Mesenchymal stem cell (in vitro differentiated cells and primary cell): ENCODE data around the gene GIMAP7.

Experiments used
- DNase-seq: peaks from one replicate; pipeline ENCODE4 v3.0.0-alpha.2; 2013
- H2AFZ ChIP-seq: one replicate; pipeline ENCODE4 v1.6.1; 2013; ENCODE audit warnings: low read depth, mild to moderate bottlenecking, control low read depth, inconsistent platforms, low read length, moderate library complexity
- H2AK5ac ChIP-seq: 2 replicates; pipeline ENCODE4 v1.6.1; 2013; ENCODE audit warnings: low read length, moderate library complexity, mild to moderate bottlenecking, inconsistent platforms; ENCODE audit not compliant: severe bottlenecking
- H2BK120ac ChIP-seq: one replicate; pipeline ENCODE4 v1.6.1; 2013; ENCODE audit warnings: low read depth, mild to moderate bottlenecking, inconsistent platforms, low read length, moderate library complexity
- H2BK12ac ChIP-seq, 2 experiments: one replicate each; pipeline ENCODE4 v1.6.1; 2013; ENCODE audit warnings: inconsistent platforms in 2 of 2, low read length in 2 of 2, mild to moderate bottlenecking in 2 of 2, moderate library complexity in 2 of 2, control low read depth in 1 of 2
- H2BK15ac ChIP-seq: one replicate; pipeline ENCODE4 v1.6.1; 2013; ENCODE audit warnings: mild to moderate bottlenecking, low read depth, inconsistent platforms; ENCODE audit not compliant: poor library complexity, severe bottlenecking
- H2BK5ac ChIP-seq: 2 replicates; pipeline ENCODE4 v1.6.1; 2013; ENCODE audit warnings: low read depth, mild to moderate bottlenecking, low read length, control low read depth, inconsistent platforms; ENCODE audit not compliant: poor library complexity, severe bottlenecking
- H3K14ac ChIP-seq, 2 experiments: one replicate each; pipeline ENCODE4 v1.6.1; 2013; ENCODE audit warnings: inconsistent platforms in 2 of 2, low read length in 2 of 2, control low read depth in 1 of 2, mild to moderate bottlenecking in 1 of 2, moderate library complexity in 1 of 2
- H3K18ac ChIP-seq, 2 experiments: one replicate each; pipeline ENCODE4 v1.6.1; 2013; ENCODE audit warnings: inconsistent platforms in 2 of 2, low read length in 2 of 2, control low read depth in 1 of 2, low read depth in 1 of 2, mild to moderate bottlenecking in 1 of 2
- H3K23ac ChIP-seq, 2 experiments: one replicate each; pipeline ENCODE4 v1.6.1; 2013; ENCODE audit warnings: inconsistent platforms in 2 of 2, low read length in 2 of 2, mild to moderate bottlenecking in 2 of 2, moderate library complexity in 2 of 2, control low read depth in 1 of 2
- H3K27ac ChIP-seq: 2 replicates; pipeline ENCODE4 v1.5.1; 2013; ENCODE audit warnings: mild to moderate bottlenecking, moderate library complexity, low read length, control low read depth, inconsistent platforms; ENCODE audit not compliant: poor library complexity, severe bottlenecking
- H3K27me3 ChIP-seq, 2 experiments: 2 replicates each; pipeline versions ENCODE4 v1.6.1 to v1.7.0; 2013; ENCODE audit warnings: low read length in 2 of 2, mild to moderate bottlenecking in 2 of 2, moderate library complexity in 2 of 2, control low read depth in 1 of 2, inconsistent platforms in 1 of 2; ENCODE audit not compliant: control insufficient read depth in 1 of 2, insufficient read depth in 1 of 2
- H3K36me3 ChIP-seq, 2 experiments: 2 replicates each; pipeline versions ENCODE4 v1.6.1 to v1.7.0; 2013; ENCODE audit warnings: low read length in 2 of 2, control low read depth in 1 of 2, inconsistent platforms in 1 of 2, low read depth in 1 of 2, mild to moderate bottlenecking in 1 of 2; ENCODE audit not compliant: insufficient read depth in 2 of 2, control insufficient read depth in 1 of 2
- H3K4ac ChIP-seq, 2 experiments: one replicate each; pipeline ENCODE4 v1.6.1; 2013; ENCODE audit warnings: inconsistent platforms in 2 of 2, low read length in 2 of 2, mild to moderate bottlenecking in 2 of 2, moderate library complexity in 2 of 2, control low read depth in 1 of 2, low read depth in 1 of 2
- H3K4me1 ChIP-seq: 2 replicates; pipeline ENCODE4 v1.6.1; 2013; ENCODE audit warnings: low read depth, low read length, control low read depth; ENCODE audit not compliant: control insufficient read depth, insufficient read depth
- H3K4me2 ChIP-seq: 2 replicates; pipeline ENCODE4 v1.6.1; 2013; ENCODE audit warnings: low read length, mild to moderate bottlenecking, inconsistent platforms; ENCODE audit not compliant: poor library complexity, severe bottlenecking
- H3K4me3 ChIP-seq, 2 experiments: 2 replicates each; pipeline versions ENCODE4 v1.5.1 to v1.7.0; 2013; ENCODE audit warnings: low read length in 2 of 2, mild to moderate bottlenecking in 2 of 2, control low read depth in 1 of 2, low read depth in 1 of 2; ENCODE audit not compliant: insufficient read depth in 1 of 2
- H3K79me1 ChIP-seq: replicated peaks from 2 replicates; pipeline ENCODE4 v1.6.1; 2013; ENCODE audit warnings: mild to moderate bottlenecking, control low read depth, low read length, inconsistent platforms; ENCODE audit not compliant: poor library complexity, severe bottlenecking
- H3K9ac ChIP-seq: 2 replicates; pipeline ENCODE4 v1.7.0; 2013; ENCODE audit warnings: mild to moderate bottlenecking, low read length, moderate library complexity
- H3K9me3 ChIP-seq: 2 replicates; pipeline ENCODE4 v1.7.0; 2013; ENCODE audit warnings: mild to moderate bottlenecking, low read length; ENCODE audit not compliant: control insufficient read depth
- H4K8ac ChIP-seq: one replicate; pipeline ENCODE4 v1.6.1; 2013; ENCODE audit warnings: inconsistent platforms, mild to moderate bottlenecking, low read length, moderate library complexity
- H4K91ac ChIP-seq: one replicate; pipeline ENCODE4 v1.6.1; 2013; ENCODE audit warnings: mild to moderate bottlenecking, low read length, inconsistent platforms
- WGBS: methylation state at CpG from one replicate; pipeline ENCODE4 v1.1.7; 2013; ENCODE audit warnings: mixed read lengths; 5-methylcytosine and 5-hydroxymethylcytosine counted together

GIMAP7 gene

GRCh38 chr7:150476819-150477631, 37.6 kb upstream of the GIMAP7 start:
- H3K14ac ChIP-seq: no peak overlapping the region
- H3K18ac ChIP-seq: no peak overlapping the region
- H3K4me1 ChIP-seq: no peaks in the 10 kb centered on the region
- H2BK120ac ChIP-seq: no peak overlapping the region
- H3K23ac ChIP-seq: no peak overlapping the region
- H3K36me3 ChIP-seq: no peaks in the 10 kb centered on the region
- H3K27ac ChIP-seq: no peak overlapping the region
- no peaks in the 10 kb centered on the region for H3K79me1 ChIP-seq
- no peak overlapping the region for H3K4me3 ChIP-seq
- no peak overlapping the region for H2BK5ac ChIP-seq
- H4K8ac ChIP-seq: no peak overlapping the region
- H2BK12ac ChIP-seq: no peak overlapping the region
- no peak overlapping the region for H2AFZ ChIP-seq
- H2AK5ac ChIP-seq: no peak overlapping the region
- no peaks in the 10 kb centered on the region for H3K27me3 ChIP-seq
- WGBS: 85% methylated on average over 25 of the region's 25 CpGs
- H3K9me3 ChIP-seq: no peaks in the 10 kb centered on the region
- no peak overlapping the region for H3K9ac ChIP-seq
- no peak overlapping the region for H3K4me2 ChIP-seq
- H3K4ac ChIP-seq: no peak overlapping the region
- DNase-seq: no peak
- no peak overlapping the region for H4K91ac ChIP-seq
- H2BK15ac ChIP-seq: no peak overlapping the region

GRCh38 chr7:150479023-150479716, 35.5 kb upstream of the GIMAP7 start:
- Histone ChIP-seq H3K23ac (no peak overlapping the region), H2BK15ac (no peak overlapping the region), H3K9ac (no peak overlapping the region), H4K91ac (no peak overlapping the region), H3K4me3 (no peak overlapping the region), H2AK5ac (no peak overlapping the region), H2BK120ac (no peak overlapping the region), H3K27me3 (no peaks in the 10 kb centered on the region), H3K9me3 (no peaks in the 10 kb centered on the region), H3K18ac (no peak overlapping the region), H3K27ac (no peak overlapping the region), H2BK5ac (no peak overlapping the region), H3K4me2 (no peak overlapping the region), H4K8ac (no peak overlapping the region), H2AFZ (no peak overlapping the region), H3K4me1 (no peaks in the 10 kb centered on the region), H2BK12ac (no peak overlapping the region), H3K36me3 (no peaks in the 10 kb centered on the region), H3K4ac (no peak overlapping the region), H3K14ac (no peak overlapping the region), H3K79me1 (no peaks in the 10 kb centered on the region)
- WGBS: 33% methylated on average over 1 of the region's 3 CpGs
- DNase-seq: no peak

GRCh38 chr7:150481186-150481920, 33.3 kb upstream of the GIMAP7 start:
- H3K4me2 ChIP-seq: no peak overlapping the region
- H2BK5ac ChIP-seq: no peak overlapping the region
- no peak overlapping the region for H3K4ac ChIP-seq
- H2BK15ac ChIP-seq: no peak overlapping the region
- 79% methylated on average over 5 of the region's 9 CpGs for WGBS
- no peak overlapping the region for H2AFZ ChIP-seq
- no peak overlapping the region for H3K4me3 ChIP-seq
- no peak overlapping the region for H4K91ac ChIP-seq
- no peak for DNase-seq
- H3K27me3 ChIP-seq: no peaks in the 10 kb centered on the region
- no peak overlapping the region for H2BK12ac ChIP-seq
- H3K36me3 ChIP-seq: no peaks in the 10 kb centered on the region
- no peak overlapping the region for H4K8ac ChIP-seq
- H3K9ac ChIP-seq: no peak overlapping the region
- H3K23ac ChIP-seq: no peak overlapping the region
- no peak overlapping the region for H3K14ac ChIP-seq
- H2BK120ac ChIP-seq: no peak overlapping the region
- H3K4me1 ChIP-seq: no peaks in the 10 kb centered on the region
- no peak overlapping the region for H3K18ac ChIP-seq
- H3K27ac ChIP-seq: no peak overlapping the region
- no peak overlapping the region for H2AK5ac ChIP-seq
- H3K79me1 ChIP-seq: no peaks in the 10 kb centered on the region
- H3K9me3 ChIP-seq: no peaks in the 10 kb centered on the region

- Histone ChIP-seq H3K14ac (no peak overlapping the region), H2BK12ac (no peak overlapping the region)
- WGBS: 82% methylated on average over 4 of the region's 4 CpGs
These were observed 32.8 kb upstream of the GIMAP7 start for GRCh38 chr7:150481922-150482321.

More at GRCh38 chr7:150481922-150482321, 32.8 kb upstream of the GIMAP7 start:
- no peaks in the 10 kb centered on the region for H3K27me3 ChIP-seq
- H3K23ac ChIP-seq: no peak overlapping the region
- no peak overlapping the region for H4K8ac ChIP-seq
- no peak overlapping the region for H2AK5ac ChIP-seq
- H3K18ac ChIP-seq: no peak overlapping the region
- H2BK5ac ChIP-seq: no peak overlapping the region
- no peaks in the 10 kb centered on the region for H3K36me3 ChIP-seq
- H2BK120ac ChIP-seq: no peak overlapping the region
- no peak overlapping the region for H3K9ac ChIP-seq
- H3K9me3 ChIP-seq: no peaks in the 10 kb centered on the region
- H2BK15ac ChIP-seq: no peak overlapping the region
- no peak overlapping the region for H3K27ac ChIP-seq
- no peak overlapping the region for H4K91ac ChIP-seq
- no peaks in the 10 kb centered on the region for H3K79me1 ChIP-seq
- H3K4me3 ChIP-seq: no peak overlapping the region
- H3K4me2 ChIP-seq: no peak overlapping the region
- H3K4ac ChIP-seq: no peak overlapping the region
- no peak overlapping the region for H2AFZ ChIP-seq
- DNase-seq: no peak
- no peaks in the 10 kb centered on the region for H3K4me1 ChIP-seq
